Hematopoietic multipotent progenitor cell treated with erythropoietin and hydrocortisone succinate and interleukin-3 and kit ligand, for 6 days (in vitro differentiated cells): ENCODE measurements around the gene MTAP.

Experiments
- DNase-seq: peaks from one replicate; pipeline ENCODE4 v3.0.0-alpha.2; 2015

Gene MTAP

DNA sequence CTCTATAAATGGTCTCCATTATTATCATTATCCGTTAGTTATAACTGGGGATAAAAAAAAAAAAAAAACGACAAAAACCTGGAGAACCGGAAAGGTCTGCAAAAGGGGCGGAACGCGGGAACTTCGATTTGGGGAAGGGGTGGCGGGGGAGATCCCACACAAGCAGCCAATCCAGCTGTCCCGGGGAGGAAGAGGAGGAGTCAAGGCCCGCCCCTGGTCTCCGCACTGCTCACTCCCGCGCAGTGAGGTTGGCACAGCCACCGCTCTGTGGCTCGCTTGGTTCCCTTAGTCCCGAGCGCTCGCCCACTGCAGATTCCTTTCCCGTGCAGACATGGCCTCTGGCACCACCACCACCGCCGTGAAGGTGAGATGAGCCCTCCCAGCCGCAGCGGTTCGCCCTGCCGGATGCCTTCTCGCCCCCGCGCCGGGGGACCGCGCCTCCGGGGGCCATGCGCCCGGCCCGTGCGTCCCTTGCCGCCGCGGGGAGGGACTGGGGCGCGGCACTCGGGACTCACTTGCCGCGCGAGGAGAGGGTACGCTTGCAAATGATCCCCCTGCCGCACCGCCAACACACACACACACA lies at the start of gene MTAP:
Gene MTAP (plus strand): TSS at position 219 of the 583 bp plus-strand sequence. CDS start 113 bp downstream, at position 332.
- peak; percentile 95 for DNase-seq

DNA sequence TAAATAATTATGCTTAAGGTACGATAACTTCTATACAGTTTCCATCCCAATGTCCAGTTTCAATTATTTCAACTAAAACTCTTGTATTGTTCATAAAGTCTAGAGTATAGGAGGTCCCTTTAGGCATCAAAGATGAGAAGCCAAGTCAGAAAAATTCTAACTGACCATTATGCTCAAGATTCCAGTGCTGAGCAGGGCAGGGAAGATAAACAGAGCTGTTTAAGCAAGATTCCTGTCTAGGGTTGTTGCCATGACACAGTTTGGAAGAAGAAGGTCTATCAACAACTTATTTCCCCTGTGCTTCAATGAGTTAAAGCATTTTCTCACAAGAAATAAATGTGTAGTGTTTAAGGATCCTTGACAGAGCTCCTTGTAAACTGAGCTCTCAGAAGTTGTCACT lies 48.9 kb upstream of the MTAP start:
- no peak for DNase-seq

DNA sequence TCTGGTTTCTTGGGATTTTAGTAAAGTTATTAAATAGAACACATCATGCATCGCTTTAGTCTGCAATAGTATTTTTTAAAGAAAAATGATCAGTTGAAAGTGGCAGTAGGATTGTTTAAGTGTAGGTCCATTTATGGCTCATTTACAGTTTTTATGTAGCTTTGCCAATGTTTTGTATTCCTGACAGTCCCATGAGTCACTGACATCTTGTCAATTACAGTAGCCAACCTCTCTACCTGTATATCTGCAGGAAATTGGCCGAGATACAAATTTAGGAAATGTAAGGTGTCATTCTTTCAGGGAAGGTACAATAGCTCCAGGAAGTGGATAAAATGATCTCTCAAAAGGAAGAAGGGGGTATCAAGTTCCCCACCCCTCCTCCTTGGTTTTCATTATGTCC lies 47.7 kb upstream of the MTAP start:
- no peak for DNase-seq

DNA sequence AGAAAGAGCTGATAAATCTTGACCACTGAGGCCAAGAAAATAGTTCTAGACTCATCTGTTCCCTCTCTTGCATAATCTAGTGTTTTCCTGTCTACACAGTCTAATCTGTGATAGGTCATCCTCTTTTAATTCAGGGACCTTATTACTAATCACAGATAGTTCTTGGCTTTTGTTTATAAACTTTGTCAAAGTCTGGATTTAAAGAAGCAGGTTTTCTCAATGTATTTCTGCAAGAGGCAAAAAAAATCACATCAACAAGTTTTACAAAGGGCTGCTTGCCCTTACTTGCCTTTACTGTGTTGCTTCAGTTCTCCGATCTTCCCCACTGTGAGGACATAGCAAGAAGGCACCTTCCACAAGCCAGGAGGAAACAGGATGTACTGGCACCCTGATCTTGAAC lies 43.9 kb upstream of the MTAP start:
- no peak for DNase-seq

DNA sequence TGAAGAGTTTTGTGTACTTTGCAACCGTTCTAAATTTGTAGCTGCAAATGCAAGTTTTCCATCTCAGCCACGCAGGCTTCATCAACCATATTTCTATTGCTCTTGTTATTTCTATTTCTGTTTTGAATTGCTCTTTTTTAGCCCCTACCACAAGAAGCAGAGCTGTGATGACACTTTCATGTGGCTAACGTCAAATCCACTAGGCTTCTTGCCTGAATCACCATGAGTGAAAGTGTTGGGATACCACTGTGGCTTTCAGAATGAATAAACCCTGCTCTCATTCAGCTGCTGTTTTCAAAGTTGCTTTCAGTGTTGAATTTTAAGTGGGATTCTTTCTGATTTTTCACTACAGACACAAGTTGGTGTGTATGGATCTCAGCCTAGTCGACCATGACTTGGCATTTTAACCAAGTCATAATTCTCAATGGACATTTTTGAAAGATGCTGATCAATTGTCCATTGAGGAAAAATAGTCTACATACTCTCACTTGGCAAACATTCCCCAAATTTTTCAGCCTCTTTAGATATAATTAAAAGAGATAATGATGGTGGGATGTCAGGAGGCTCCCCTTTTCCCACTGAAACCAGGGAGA lies 41.0 kb upstream of the MTAP start:
- DNase-seq = no peak

DNA sequence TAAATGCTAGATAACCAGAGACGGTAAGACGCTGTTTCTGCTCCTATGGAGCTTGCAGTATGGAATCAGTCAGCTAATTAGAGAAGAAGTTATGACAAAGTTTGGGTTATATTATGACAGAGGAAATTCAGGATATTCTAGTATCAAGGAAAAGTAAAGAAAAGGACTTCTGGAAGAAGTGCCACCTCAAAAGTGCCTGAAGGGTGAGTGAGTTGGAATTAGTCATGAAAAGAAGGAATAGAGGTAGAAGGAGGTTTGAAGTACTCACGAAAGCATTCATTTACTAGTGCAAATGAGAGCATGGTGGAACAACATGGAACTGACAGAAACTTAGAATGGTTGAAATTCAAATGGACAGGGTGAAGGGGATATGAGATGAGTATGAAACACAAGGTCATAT lies 40.4 kb upstream of the MTAP start:
- no peak for DNase-seq

DNA sequence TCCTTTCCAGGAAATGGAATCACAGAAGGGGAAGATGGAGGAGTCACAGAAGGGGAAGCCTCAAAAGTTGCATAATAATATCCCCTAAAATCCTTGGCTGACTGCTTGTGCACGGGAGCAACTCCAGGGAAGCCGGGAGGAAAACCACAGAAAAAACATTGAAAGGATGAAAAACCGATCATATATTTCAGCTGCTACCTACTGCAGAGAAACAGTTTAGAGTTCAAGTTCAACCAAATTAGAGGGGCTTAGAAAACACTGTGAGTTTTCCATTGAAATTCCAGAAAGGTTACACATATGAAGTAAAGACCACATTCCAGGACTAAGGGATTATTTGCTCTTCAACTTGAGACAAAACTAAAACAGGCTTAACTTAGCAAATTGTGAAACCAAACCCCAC lies 37.6 kb upstream of the MTAP start:
- DNase-seq = no peak

DNA sequence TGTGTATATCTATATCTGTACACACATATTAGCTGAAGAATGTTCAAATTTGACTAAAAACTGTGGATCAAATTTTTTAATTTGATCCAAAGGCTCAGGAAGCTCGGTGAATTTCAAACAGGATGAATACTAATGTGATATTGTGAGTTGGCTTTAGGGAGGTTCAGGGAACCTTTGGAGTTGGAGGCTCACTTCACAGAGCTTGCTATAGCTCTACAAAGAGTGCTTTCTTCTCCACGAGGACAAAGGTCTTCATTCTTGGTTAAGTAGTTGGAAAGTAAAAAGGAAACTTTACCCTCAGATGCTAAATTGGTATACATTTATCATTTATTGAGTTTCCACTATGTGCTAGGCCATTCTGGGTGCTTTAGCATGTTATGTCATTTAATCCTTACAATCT lies 36.3 kb upstream of the MTAP start:
- no peak for DNase-seq

DNA sequence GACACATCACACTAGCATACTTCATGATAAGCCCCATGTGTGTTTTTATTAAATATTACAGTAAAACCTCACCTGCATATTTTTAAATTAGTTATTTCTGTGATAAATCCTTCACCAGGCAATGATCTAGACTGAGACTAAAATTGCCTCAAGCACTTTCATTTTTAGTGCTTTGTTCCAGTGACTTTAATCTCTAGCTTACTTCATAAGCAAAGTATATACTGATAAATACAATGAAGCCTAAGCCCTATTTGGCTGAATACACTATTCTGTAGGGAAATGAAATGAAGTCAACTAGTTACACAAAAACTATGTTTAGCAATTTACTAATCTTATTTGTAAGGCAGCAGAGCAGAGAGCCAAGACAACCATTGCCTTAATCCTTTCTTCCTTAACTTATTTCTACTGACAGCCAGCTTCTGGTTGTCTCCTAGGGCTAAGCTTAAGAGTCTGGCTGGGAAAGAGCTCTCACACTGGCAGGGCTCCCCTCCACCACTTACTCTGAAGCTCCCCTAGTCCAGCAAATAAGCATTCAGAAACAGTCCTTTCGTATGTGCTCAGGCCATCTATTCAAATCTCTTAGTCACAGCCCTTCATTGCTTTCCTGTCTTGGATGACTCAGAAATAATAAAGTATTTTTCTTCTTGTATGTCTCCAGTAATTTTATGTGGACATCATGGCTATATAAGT lies 31.4 kb upstream of the MTAP start:
- no peak for DNase-seq

DNA sequence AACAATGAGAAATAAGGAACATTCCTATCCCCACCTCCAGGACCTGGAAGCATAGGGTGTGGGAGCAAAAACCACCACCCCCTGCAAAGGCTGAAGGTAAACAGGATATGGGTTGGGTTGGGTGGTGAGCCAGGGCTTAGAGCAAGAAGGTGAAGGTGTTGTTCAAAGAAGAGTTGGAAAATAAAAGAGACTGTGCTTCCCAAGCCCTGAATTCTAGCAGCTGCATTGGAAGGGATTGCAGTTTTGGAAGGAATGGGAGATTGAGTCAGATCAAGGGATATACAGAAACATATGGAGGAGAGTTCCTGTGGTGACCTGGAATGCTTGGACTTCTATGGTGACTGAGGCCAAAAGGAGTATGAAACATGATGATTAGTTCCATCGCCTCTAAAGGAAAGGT lies 24.7 kb upstream of the MTAP start:
- no peak for DNase-seq

DNA sequence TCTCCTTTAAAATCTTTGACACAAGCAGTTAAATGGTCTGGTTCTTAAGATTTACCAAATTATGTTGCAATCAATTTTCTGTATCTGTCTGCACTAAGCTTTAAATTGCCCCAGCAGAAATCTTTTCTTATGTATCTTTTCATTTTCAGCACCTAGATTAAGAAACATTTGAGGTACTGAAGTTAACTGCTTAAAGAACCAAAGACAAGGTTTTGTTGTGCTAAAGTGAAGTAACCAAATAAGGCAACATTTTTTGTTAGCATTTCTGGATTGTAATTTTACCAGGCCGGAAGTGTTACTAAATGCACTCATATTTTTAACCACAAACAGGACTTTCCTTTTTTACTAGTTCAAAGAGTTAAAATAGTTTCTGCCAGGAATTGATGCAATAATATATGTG lies 24.1 kb upstream of the MTAP start:
- peak; percentile 5 for DNase-seq

DNA sequence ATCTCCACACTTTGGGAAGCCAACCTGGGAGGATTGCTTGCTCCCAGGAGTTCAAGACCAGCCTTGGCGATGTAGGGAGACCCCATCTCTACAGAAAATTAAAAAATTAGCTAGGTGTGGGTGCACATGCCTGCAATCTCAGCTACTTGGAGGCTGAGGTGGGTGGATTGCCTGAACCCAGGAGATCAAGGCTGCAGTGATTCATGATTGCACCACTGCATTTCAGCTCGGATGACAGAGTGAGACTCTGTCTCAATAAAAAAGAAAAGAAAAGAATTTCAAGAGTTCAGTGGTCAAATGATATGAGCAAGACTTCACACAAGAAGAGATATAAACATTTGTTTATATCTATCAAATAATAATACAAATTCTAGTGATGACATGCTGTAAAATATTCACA lies 23.0 kb upstream of the MTAP start:
- DNase-seq = no peak

DNA sequence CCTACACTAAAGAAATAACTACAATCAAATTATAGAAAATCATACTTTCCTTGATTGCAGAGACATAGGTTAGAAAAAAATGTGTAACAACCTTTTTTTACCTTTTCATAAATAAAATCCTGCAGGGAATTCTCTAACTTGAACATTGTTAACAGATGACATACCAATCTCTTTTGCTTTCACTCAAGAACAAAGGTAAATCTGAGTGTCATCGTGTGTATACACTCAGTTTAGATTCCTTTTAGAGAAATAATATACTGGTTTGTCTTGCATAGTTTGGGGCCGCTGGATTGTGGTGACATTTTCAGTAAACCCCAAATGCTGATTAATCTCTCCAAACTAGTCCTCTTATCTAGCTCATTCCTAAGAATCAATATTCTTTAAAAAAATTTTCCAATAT lies 20.8 kb upstream of the MTAP start:
- DNase-seq = no peak

DNA sequence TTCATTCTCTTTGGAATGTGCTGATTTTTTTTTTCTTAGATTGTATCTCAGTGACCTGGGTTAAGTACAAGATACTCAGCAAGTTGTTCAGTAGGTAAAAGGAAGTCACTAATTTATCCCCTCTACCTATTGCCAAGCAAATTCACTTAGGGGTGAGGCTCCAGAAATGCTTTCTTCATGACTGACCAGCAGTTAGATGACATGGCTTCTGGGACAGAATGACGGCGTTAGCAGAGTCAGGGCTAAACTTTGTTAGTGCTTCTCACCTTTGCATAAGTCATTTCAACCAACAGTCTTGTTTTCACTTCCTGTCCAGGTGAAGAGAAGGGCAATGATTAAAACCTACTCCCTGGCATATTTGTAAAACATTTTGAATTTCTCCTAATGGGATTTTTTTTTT lies 20.2 kb upstream of the MTAP start:
- no peak for DNase-seq

DNA sequence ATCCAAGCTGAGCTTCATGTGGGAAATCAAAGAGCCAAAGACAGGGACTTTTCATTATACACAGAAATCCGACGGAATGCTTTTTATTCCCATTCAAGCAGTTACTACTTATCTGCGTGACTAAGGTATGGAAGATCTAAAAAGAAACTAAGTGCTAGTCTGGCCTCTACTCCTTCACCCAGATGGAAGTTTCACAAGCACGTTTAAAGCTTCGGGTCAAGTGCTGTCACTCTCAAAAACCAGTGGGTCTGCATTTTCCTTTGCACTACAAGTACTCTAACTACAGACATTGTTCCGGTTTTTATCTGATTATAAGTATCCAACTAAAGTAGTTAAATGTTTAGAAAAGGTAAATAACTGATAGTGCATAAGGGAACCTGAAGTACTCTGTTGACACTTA lies 13.7 kb upstream of the MTAP start:
- no peak for DNase-seq

DNA sequence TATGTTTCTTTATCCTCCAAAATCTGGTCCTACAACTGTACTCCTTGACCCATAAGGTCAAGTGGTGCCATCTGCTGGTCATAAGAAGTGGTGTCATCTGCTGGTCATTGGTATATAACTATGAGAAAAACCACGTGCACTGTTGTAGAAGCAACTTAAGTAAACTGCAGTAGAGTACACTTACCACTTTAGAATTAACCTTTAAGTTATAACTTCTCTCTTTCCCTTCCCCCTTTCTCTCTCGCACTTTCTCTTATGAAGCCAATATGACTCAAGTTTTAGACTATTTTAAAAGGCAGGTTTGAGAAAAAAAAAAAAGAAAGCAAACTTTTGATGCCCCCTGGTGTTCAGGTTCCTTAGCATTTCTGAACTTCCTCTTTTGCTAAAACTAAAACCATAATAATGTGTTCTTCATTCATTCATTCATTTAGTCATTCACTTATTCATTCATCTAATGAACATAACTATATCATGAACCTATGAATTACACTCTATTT lies 12.8 kb upstream of the MTAP start:
- DNase-seq = peak; percentile 95

DNA sequence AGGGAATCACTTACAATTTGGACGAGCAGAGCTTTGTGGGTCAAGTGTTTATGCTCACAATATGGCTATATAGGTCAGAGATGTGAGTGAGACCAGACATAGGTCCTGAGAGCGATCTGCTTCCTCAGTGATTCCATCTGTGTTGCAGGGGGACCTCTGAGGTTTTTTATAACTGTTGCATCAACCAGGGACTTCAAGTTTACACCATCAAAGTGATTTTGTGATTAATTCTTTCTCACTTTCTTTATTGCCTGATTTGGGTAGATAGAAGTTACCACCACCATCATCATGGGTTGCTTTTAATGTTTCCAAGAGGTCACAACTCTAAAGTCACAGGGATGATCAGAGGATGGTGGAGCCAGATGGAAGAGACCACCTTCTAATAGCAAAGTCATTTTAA lies 7.0 kb upstream of the MTAP start:
- DNase-seq = no peak

DNA sequence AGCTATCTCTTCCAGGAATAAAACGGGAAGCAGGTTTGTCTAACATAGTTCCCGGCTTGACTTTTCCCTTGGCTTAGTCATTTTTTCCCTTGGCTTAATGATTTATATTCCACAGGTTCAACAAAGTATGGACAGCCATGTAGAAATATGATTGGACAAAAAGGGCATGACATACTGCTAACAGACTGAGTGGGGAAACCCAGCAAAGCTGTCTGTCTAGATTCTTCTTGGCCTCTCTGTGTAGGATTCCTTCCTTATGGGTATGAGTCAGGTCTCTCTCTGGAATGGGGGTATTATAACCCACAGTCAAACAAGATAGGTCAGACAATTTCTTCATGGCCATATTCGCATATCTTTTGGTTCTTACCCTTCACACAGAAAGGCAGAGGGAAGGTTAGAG lies 5.7 kb upstream of the MTAP start:
- no peak for DNase-seq

DNA sequence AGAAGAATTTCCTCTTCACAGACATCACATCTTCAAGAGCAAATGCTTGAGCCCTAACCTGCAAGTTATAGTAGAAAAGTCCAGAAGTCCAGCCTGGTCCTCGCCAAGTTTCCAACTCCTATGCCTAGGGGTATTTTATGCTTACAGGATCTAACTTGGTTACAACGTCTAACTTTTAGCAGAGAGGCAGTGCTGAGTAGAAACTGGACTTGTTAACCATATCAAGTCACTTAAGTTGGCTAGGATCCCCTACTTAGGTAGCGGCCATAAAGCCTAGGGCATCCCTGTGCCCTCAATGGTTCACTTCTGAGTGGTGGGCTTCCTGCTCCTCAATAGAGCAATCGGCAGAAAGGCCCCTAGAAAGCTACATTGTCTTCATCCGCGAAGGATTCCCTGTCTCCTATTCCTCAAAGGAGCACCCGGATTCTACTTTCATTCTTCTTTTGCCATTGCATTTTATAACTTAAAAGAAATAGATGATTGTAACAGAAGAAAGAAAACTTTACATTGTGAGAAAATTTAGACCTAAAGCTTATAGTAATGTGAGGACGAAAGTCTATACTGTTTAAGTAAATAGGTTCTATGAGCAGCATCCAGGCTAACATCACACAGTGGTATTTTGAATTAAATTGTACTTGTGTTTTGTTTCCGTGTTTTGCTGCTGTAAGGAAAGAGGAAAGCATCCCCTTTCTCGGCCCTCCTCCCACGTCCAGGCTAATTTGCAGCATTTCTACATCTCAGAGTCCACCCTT lies 1.3 kb upstream of the MTAP start:
- no peak for DNase-seq

DNA sequence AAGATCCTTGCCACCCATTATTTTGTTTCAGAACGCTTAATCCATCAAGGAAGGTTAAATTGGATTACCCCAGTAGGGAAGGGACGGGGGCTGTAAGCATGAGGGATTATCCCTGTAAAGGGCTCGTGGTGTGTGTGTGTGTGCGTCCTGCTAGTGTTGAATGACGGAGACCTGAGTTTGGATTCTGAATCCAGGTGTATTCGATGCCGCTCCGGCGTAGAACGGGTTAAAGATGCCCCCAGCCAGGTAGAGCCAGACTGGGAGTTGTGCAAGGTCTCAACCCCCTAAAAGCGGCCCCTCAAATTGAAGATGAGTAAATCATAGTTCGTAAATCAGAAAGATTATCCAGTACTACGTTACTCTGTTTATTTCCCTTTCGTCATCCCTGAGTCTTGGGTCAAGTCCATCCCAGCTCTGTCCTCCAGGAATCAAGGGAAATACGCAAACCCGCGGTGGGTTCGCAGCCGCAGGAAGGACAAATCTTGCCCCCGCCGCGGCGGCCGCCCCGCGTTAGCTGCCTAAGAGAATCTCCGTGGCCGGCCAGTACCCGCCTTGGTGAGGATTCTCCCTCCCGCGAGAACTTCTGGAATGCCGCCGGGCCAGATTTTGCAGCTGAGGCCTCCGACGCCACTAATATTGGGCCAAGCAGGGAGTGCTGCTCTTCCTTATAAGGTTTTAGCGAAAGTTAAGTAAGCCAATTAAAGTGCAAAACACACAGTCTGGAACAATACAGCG lies 586 bp upstream of the MTAP start:
- no peak for DNase-seq

DNA sequence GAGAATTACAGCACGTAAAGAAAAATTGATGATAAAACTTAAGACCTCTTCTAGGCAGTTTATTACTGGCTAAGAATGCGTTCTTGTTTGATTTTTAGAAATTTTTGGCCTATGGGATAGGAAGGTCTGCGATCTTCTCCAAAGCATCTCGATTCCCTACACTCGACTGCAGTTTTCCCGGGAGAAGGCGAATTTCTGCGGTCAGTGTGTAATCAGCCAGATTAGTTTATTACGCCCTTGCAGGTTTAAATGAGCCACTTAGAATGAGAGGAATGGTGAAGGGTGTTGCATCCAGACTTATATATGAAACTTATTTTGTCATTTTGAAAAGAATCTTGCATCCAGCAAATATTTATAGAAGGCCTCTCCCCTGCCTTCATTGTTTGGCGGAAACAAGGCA lies 1.2 kb downstream of the MTAP start:
- DNase-seq = peak; percentile 7

DNA sequence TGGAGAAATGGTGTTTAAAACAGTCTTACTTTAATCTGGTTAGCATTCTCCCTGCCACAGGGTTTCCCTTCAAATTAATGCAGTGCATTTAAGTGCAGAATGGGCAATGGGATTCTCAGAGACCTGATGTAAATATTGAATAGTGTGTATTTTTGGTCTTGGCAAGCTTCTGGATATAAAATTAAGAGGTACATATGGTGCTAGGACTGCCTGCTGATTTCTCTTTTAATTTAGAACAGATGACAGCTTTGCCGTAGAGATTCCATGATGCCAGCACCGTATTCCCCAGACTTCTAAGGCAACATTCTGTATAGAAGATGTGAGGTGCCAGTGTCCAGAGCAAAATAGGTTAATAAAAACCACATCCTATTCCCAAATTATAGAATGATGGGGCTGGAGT lies 1.9 kb downstream of the MTAP start:
- no peak for DNase-seq

DNA sequence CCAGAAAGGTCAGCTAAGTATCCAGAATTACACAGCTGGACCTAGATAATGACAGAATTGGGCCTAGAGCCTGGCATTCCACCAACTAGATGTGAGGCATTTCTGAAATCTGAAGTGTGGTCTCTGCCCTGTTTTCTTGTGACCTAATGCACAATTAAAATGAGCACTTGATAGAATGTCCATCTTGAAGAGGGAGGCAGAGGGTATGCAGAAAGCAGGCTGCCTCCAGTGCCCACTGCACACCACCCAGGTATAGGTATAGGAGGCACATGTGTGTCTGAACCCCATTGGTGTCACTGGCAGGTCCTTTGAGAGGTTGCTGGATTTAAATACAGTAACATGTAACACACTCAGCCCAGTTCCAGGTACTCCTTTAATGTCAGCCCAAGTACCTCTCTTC lies 2.4 kb downstream of the MTAP start:
- peak; percentile 12 for DNase-seq
